Activated CD8-positive, alpha-beta T cell treated with anti-CD3 and anti-CD28 coated beads for 36 hours (primary cell): ENCODE results near the gene MEIS1. TPM values are rescaled to one million over a fixed set of nuclear protein-coding genes. Genes with fewer than 3 reads are reported as not detected.
A peak's percentile ranks its signal among the peaks of the same experiment; 100 is the strongest.

Experiments
- ATAC-seq: fragments of 200-7000 bp; cut with Tn5 transposase; one replicate; pipeline ENCODE4 v1.10.0; 2021; ENCODE audit warnings: mild to moderate bottlenecking, moderate library complexity
- CTCF ChIA-PET: fragments of 350-600 bp; sonication (Branson Sonifier 250); formaldehyde crosslinking; loops from one replicate; lab custom pipeline; 2021; ENCODE audit warnings: antibody characterized with exemption; lab: Charles Lee
- POLR2A ChIA-PET: fragments of 350-600 bp; sonication (Branson Sonifier 250); formaldehyde crosslinking; loops from one replicate; lab custom pipeline; 2021; ENCODE audit warnings: antibody characterized with exemption; lab: Charles Lee
- DNase-seq: peaks from one replicate; pipeline ENCODE4 v3.0.0-alpha.2; 2020
- H3K27ac Mint-ChIP-seq: one replicate; pipeline ENCODE4 v1.8.0; 2021; ENCODE audit warnings: mild to moderate bottlenecking, mixed read lengths
- H3K27me3 Mint-ChIP-seq: one replicate; pipeline ENCODE4 v1.8.0; 2021; ENCODE audit warnings: mixed read lengths
- H3K36me3 Mint-ChIP-seq: one replicate; pipeline ENCODE4 v1.8.0; 2021; ENCODE audit warnings: low read depth, mixed read lengths
- H3K4me1 Mint-ChIP-seq: one replicate; pipeline ENCODE4 v1.8.0; 2021; ENCODE audit warnings: low read depth, mixed read lengths
- H3K4me3 Mint-ChIP-seq: one replicate; pipeline ENCODE4 v1.8.0; 2021; ENCODE audit warnings: mild to moderate bottlenecking, moderate library complexity, mixed read lengths
- H3K9me3 Mint-ChIP-seq: one replicate; pipeline ENCODE4 v1.8.0; 2021; ENCODE audit warnings: mixed read lengths
- CTCF ChIP-seq: fragments of 200-600 bp; IDR thresholded peaks from one replicate; pipeline ENCODE4 v1.8.0; 2022; ENCODE audit warnings: antibody characterized with exemption, mild to moderate bottlenecking
- intact Hi-C: fragments of 100-400 bp; cut with micrococcal nuclease; formaldehyde crosslinking; loops from one replicate; pipeline ENCODE4 v1.10.0; 2022
- total RNA-seq, 2 experiments: library from RNA; stranded (reverse); gene quantifications; one replicate each; pipeline ENCODE4 v1.2.3, GENCODE V29; 2021

Gene MEIS1
- total RNA-seq, 2 experiments from 2014 or later: not detected

GRCh38 chr2:66431846-66432587 lies 2.9 kb upstream of the MEIS1 start:
- CTCF ChIA-PET: no interaction called here
- H3K4me1 Mint-ChIP-seq: peaks cover 21% of the 10 kb centered on the region
- intact Hi-C loops: loop anchor here (2.0 to 10.0 kb wide), 2 partner anchors 149 to 1603 kb away; no protein-coding TSS in a partner anchor
- peaks cover 70% of the 10 kb centered on the region for H3K27me3 Mint-ChIP-seq
- no peaks in the 10 kb centered on the region for H3K36me3 Mint-ChIP-seq
- ATAC-seq: no peak
- H3K27ac Mint-ChIP-seq: no peak overlapping the region
- DNase-seq: no peak
- no peak overlapping the region for H3K4me3 Mint-ChIP-seq
- TF ChIP-seq CTCF: no peak
- no peaks in the 10 kb centered on the region for H3K9me3 Mint-ChIP-seq
- POLR2A ChIA-PET: no interaction called here

GRCh38 chr2:66432801-66433694 lies 1.9 kb upstream of the MEIS1 start:
- CTCF ChIA-PET: interaction anchor here (0.7 kb wide), 1 partner anchor 147 kb away, joined by 3 read pairs; no protein-coding TSS in a partner anchor
- ATAC-seq (no peak), DNase-seq (peak; percentile 40)
- H3K4me3 Mint-ChIP-seq: peak overlapping the region; percentile 59
- TF ChIP-seq CTCF: no peak
- H3K9me3 Mint-ChIP-seq: no peaks in the 10 kb centered on the region
- POLR2A ChIA-PET: no interaction called here
- H3K27me3 Mint-ChIP-seq: peaks cover 71% of the 10 kb centered on the region
- intact Hi-C loops: loop anchor here (2.0 to 10.0 kb wide), 2 partner anchors 148 to 1602 kb away; no protein-coding TSS in a partner anchor
- H3K27ac Mint-ChIP-seq: no peak overlapping the region
- H3K36me3 Mint-ChIP-seq: no peaks in the 10 kb centered on the region
- peaks cover 21% of the 10 kb centered on the region for H3K4me1 Mint-ChIP-seq

- peaks cover 21% of the 10 kb centered on the region for H3K4me1 Mint-ChIP-seq
- peaks cover 74% of the 10 kb centered on the region for H3K27me3 Mint-ChIP-seq
- intact Hi-C loops: loop anchor here (2.0 to 10.0 kb wide), 2 partner anchors 147 to 1601 kb away; no protein-coding TSS in a partner anchor
- H3K9me3 Mint-ChIP-seq: no peaks in the 10 kb centered on the region
- no peak for TF ChIP-seq CTCF
- no peaks in the 10 kb centered on the region for H3K36me3 Mint-ChIP-seq
- POLR2A ChIA-PET: no interaction called here
- ATAC-seq: no peak
- H3K4me3 Mint-ChIP-seq: peak overlapping the region; percentile 59
- no peak for DNase-seq
- H3K27ac Mint-ChIP-seq: no peak overlapping the region
- CTCF ChIA-PET: interaction anchor here (0.7 kb wide), 1 partner anchor 146 kb away, joined by 3 read pairs; no protein-coding TSS in a partner anchor
Observed at GRCh38 chr2:66433695-66433944, 1.3 kb upstream of the MEIS1 start.

GRCh38 chr2:66433945-66434678 lies 813 bp upstream of the MEIS1 start:
- no peak for DNase-seq
- H3K4me1 Mint-ChIP-seq: peaks cover 21% of the 10 kb centered on the region
- intact Hi-C loops: loop anchor here (2.0 to 10.0 kb wide), 2 partner anchors 147 to 1601 kb away; no protein-coding TSS in a partner anchor

More at GRCh38 chr2:66433945-66434678, 813 bp upstream of the MEIS1 start:
- ATAC-seq: no peak
- CTCF ChIA-PET: interaction anchor here (0.7 kb wide), 1 partner anchor 146 kb away, joined by 3 read pairs; no protein-coding TSS in a partner anchor
- Mint-ChIP-seq H3K4me3 (peak overlapping the region; percentile 59), H3K27me3 (peaks cover 71% of the 10 kb centered on the region), H3K36me3 (no peaks in the 10 kb centered on the region), H3K27ac (no peak overlapping the region), H3K9me3 (no peaks in the 10 kb centered on the region)
- POLR2A ChIA-PET: no interaction called here
- no peak for TF ChIP-seq CTCF
